ENCODE data around the gene TMCC2. TPM values are rescaled to one million over a fixed set of nuclear protein-coding genes. Genes with fewer than 3 reads are reported as not detected.

Gene TMCC2
- total and polyA plus RNA-seq, 2 of the 8 experiments (the other 6 are each of a cell fraction or from before 2014, with no cell fraction given) = 6.7 to 6.8 TPM

DNA sequence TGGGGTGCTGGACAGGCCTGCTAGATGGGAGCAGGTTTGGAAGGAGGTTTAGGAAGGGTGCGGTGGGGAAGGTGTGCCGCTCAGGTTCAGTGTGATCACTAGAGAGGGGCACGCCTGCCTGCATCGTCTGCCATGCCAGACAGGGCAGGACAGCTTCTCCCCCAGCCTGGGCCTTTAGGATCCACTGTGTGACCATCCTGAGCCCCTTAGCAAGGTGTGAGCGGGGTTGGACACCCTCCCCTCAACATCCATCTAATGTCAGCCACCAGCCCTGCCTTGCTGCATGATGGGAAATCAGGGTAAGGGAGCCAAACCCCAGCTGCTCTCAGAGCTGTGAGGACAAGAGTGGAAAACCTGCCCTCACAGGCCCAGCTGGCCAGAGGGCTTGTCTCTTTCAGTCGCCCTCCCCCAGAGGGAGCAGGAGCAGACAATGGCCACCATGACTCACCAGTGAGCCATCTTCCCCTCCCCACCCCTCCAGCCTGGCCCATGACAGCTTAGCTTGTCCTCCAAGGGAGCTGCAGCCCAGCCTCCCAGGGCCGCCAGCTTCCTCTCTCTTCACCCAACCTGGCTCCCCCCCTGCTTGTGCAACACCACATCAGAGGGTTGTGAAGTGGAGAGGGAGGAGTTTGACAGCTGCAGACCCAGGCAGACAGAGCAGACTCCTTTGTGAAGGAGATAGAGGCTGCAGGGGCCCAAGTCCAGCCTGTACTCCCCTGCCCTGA is 56.8 kb downstream of the TMCC2 start (continued):
- TF ChIP-seq CBX5 (IDR thresholded peaks at IDR 0.05; ENCODE audit: low read depth, low read length) (no peak), RNF2 (IDR thresholded peaks at IDR 0.05; ENCODE audit: borderline replicate concordance, low read depth, low read length, missing control alignments, poor library complexity, severe bottlenecking) (no peak), SP1 (IDR thresholded peaks at IDR 0.05; ENCODE audit: low read depth, low read length) (0 out of 2 replicates have a peak, but pooled peaks have one; percentile 34), EGR1 (IDR thresholded peaks at IDR 0.05; ENCODE audit: borderline replicate concordance, low read depth, low read length) (no peak), RXRA (IDR thresholded peaks at IDR 0.05; ENCODE audit: insufficient read depth, low read depth, low read length) (no peak), RBBP5 (IDR thresholded peaks at IDR 0.05; ENCODE audit: borderline replicate concordance, low read depth, low read length) (no peak), NRF1 (IDR thresholded peaks at IDR 0.05; ENCODE audit: low read depth, low read length) (no peak), FOSL1 (IDR thresholded peaks at IDR 0.05; ENCODE audit: insufficient read depth, low read depth, low read length) (no peak), TCF12 (IDR thresholded peaks at IDR 0.05; ENCODE audit: low read depth, low read length) (0 out of 2 replicates have a peak, but pooled peaks have one; percentile 44), TAF1 (IDR thresholded peaks at IDR 0.05; ENCODE audit: low read depth, low read length) (no peak), KDM4A (IDR thresholded peaks at IDR 0.05; ENCODE audit: low read depth, low read length, severe bottlenecking) (no peak), KDM1A (IDR thresholded peaks at IDR 0.05; ENCODE audit: borderline replicate concordance, low read length) (no peak), SIN3A (conservative IDR thresholded peaks at IDR 0.05 in 1 of 2, IDR thresholded peaks at IDR 0.05 in 1 of 2; ENCODE audit: low read depth in 1 of 2, low read length in 2 of 2) (peak; percentile 79 to 90; a peak in 3 of 4 replicates), ZNF274 (IDR thresholded peaks at IDR 0.05; ENCODE audit: borderline replicate concordance, extremely low read depth, low read length) (no peak), CBX8 (IDR thresholded peaks at IDR 0.05; ENCODE audit: borderline replicate concordance, low read depth, low read length) (no peak), NANOG (IDR thresholded peaks at IDR 0.05; ENCODE audit: insufficient read depth, low read depth, low read length, poor library complexity, severe bottlenecking) (peak; percentile 9), CHD2 (IDR thresholded peaks at IDR 0.05; ENCODE audit: low read length) (no peak), HDAC6 (IDR thresholded peaks at IDR 0.05; ENCODE audit: low read depth, low read length) (no peak), POU5F1 (IDR thresholded peaks at IDR 0.05; ENCODE audit: low read depth, low read length) (no peak)
- TF ChIP-seq, protein P1, sequence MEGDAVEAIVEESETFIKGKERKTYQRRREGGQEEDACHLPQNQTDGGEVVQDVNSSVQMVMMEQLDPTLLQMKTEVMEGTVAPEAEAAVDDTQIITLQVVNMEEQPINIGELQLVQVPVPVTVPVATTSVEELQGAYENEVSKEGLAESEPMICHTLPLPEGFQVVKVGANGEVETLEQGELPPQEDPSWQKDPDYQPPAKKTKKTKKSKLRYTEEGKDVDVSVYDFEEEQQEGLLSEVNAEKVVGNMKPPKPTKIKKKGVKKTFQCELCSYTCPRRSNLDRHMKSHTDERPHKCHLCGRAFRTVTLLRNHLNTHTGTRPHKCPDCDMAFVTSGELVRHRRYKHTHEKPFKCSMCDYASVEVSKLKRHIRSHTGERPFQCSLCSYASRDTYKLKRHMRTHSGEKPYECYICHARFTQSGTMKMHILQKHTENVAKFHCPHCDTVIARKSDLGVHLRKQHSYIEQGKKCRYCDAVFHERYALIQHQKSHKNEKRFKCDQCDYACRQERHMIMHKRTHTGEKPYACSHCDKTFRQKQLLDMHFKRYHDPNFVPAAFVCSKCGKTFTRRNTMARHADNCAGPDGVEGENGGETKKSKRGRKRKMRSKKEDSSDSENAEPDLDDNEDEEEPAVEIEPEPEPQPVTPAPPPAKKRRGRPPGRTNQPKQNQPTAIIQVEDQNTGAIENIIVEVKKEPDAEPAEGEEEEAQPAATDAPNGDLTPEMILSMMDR (IDR thresholded peaks at IDR 0.05; ENCODE audit: control extremely low read depth in 1 of 3, insufficient read depth in 1 of 3, low read depth in 1 of 3, low read length in 3 of 3) = no peak
- TF ChIP-seq, protein P2, sequence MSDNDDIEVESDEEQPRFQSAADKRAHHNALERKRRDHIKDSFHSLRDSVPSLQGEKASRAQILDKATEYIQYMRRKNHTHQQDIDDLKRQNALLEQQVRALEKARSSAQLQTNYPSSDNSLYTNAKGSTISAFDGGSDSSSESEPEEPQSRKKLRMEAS (IDR thresholded peaks at IDR 0.05) = no peak

All from H1 (cell line).